Astrocyte (in vitro differentiated cells and primary cell): ENCODE results near the gene FZD7.

Experiments
- CTCF ChIP-seq: IDR thresholded peaks from 2 replicates; pipeline ENCODE4 v1.5.1; 2011; ENCODE audit warnings: low read depth, mild to moderate bottlenecking, inconsistent platforms, low read length, moderate library complexity; ENCODE audit not compliant: insufficient read depth
- EZH2 ChIP-seq: IDR thresholded peaks from 2 replicates; pipeline ENCODE4 v1.6.1; 2012; ENCODE audit warnings: mild to moderate bottlenecking, low read length, inconsistent platforms; ENCODE audit not compliant: insufficient read depth

- no peak for TF ChIP-seq CTCF
- TF ChIP-seq EZH2, result no peak
These were observed 24.6 kb upstream of the FZD7 start for GRCh38 chr2:202009019-202009481.
